Stomach smooth muscle (tissue), 2 donors: ENCODE measurements around the gene PHIP.

Experiments
- H3K27ac ChIP-seq: one replicate; pipeline ENCODE4 v1.7.0; 2013; ENCODE audit warnings: mild to moderate bottlenecking, low read length, inconsistent platforms
- H3K27me3 ChIP-seq, 2 donors: one replicate each; pipeline ENCODE4 v1.7.0; 2013; ENCODE audit warnings: low read length in 2 of 2; ENCODE audit not compliant: insufficient read depth in 2 of 2, control insufficient read depth in 1 of 2
- H3K36me3 ChIP-seq, 2 donors: one replicate each; pipeline ENCODE4 v1.7.0; 2013; ENCODE audit warnings: low read length in 2 of 2; ENCODE audit not compliant: control insufficient read depth in 2 of 2, insufficient read depth in 2 of 2
- H3K4me1 ChIP-seq: one replicate; pipeline ENCODE4 v1.7.0; 2013; ENCODE audit warnings: low read length; ENCODE audit not compliant: control insufficient read depth, insufficient read depth
- H3K4me3 ChIP-seq, 2 donors: one replicate each; pipeline ENCODE4 v1.7.0; 2013; ENCODE audit warnings: low read length in 2 of 2
- H3K9ac ChIP-seq, 2 donors: one replicate each; pipeline ENCODE4 v1.7.0; 2013; ENCODE audit warnings: low read length in 2 of 2, mild to moderate bottlenecking in 1 of 2
- H3K9me3 ChIP-seq, 2 donors: one replicate each; pipeline ENCODE4 v1.7.0; 2013; ENCODE audit warnings: low read length in 2 of 2; ENCODE audit not compliant: control insufficient read depth in 2 of 2
- donor health status: healthy.
- donor health status: Pancreatic carcinoma.

PHIP gene

GRCh38 chr6:79089552-79090404, 11.7 kb upstream of the PHIP start:
- Histone ChIP-seq H3K4me3 (no peak overlapping the region), H3K9ac (no peak overlapping the region), H3K27me3 (no peaks in the 10 kb centered on the region), H3K36me3 (no peaks in the 10 kb centered on the region), H3K4me1 (no peaks in the 10 kb centered on the region), H3K9me3 (no peaks in the 10 kb centered on the region), H3K27ac (no peak overlapping the region)

GRCh38 chr6:79084693-79085092, 6.6 kb upstream of the PHIP start:
- H3K4me3 ChIP-seq, result no peak overlapping the region
- no peak overlapping the region for H3K27ac ChIP-seq
- no peak overlapping the region for H3K9ac ChIP-seq
- peaks cover 3% of the 10 kb centered on the region for H3K4me1 ChIP-seq
- no peaks in the 10 kb centered on the region for H3K27me3 ChIP-seq
- H3K36me3 ChIP-seq, result no peaks in the 10 kb centered on the region
- H3K9me3 ChIP-seq, result no peaks in the 10 kb centered on the region

- Histone ChIP-seq H3K27me3 (no peaks in the 10 kb centered on the region), H3K9ac (no peak overlapping the region), H3K27ac (no peak overlapping the region), H3K4me1 (peaks cover 4% of the 10 kb centered on the region), H3K9me3 (no peaks in the 10 kb centered on the region), H3K4me3 (no peak overlapping the region), H3K36me3 (no peaks in the 10 kb centered on the region)
These were observed 4.2 kb upstream of the PHIP start for GRCh38 chr6:79082304-79082703.

GRCh38 chr6:79081663-79082062, 3.6 kb upstream of the PHIP start:
- Histone ChIP-seq H3K4me1 (peaks cover 4% of the 10 kb centered on the region), H3K27me3 (no peaks in the 10 kb centered on the region), H3K9ac (no peak overlapping the region), H3K27ac (no peak overlapping the region), H3K36me3 (no peaks in the 10 kb centered on the region), H3K9me3 (no peaks in the 10 kb centered on the region), H3K4me3 (no peak overlapping the region)

- H3K4me1 ChIP-seq, result peaks cover 4% of the 10 kb centered on the region
- no peak overlapping the region for H3K27ac ChIP-seq
- peak overlapping the region in 1 of 2 donors; percentile 76 for H3K9ac ChIP-seq
- no peaks in the 10 kb centered on the region for H3K36me3 ChIP-seq
- H3K9me3 ChIP-seq, result no peaks in the 10 kb centered on the region
- peak overlapping the region; percentile 90 to 98 for H3K4me3 ChIP-seq
- no peaks in the 10 kb centered on the region for H3K27me3 ChIP-seq
These were observed 1.5 kb upstream of the PHIP start for GRCh38 chr6:79079561-79080041.

DNA sequence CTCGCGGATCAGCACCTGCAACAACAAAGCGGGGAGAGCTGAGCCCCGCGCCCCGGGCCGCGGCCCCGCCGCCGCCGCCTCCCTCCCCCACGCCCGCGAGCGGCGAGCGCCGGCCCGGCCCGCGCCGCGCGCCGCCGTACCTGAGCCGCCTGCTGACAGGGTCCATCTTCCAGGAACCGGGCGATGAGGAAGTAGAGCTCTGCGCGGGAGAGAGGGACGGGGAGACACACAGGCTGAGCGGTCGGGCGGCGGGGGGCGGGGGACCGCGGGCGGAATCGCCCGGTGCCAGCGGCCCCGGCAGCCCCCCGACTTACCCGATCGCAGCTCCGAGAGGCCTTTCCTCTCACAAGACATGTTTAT, 359 bp downstream of the PHIP start:
- Histone ChIP-seq H3K4me1 (peaks cover 4% of the 10 kb centered on the region), H3K27me3 (no peaks in the 10 kb centered on the region), H3K36me3 (no peaks in the 10 kb centered on the region), H3K27ac (peak overlapping the region; percentile 89), H3K9me3 (no peaks in the 10 kb centered on the region), H3K4me3 (peak overlapping the region; percentile 90 to 98), H3K9ac (peak overlapping the region; percentile 74 to 76)

GRCh38 chr6:79076782-79077641, 1.0 kb downstream of the PHIP start:
- no peaks in the 10 kb centered on the region for H3K27me3 ChIP-seq
- no peaks in the 10 kb centered on the region for H3K9me3 ChIP-seq
- no peaks in the 10 kb centered on the region for H3K36me3 ChIP-seq
- H3K27ac ChIP-seq, result peak overlapping the region; percentile 84
- peak overlapping the region; percentile 75 to 83 for H3K9ac ChIP-seq
- H3K4me3 ChIP-seq, result peak overlapping the region; percentile 60 to 73
- H3K4me1 ChIP-seq, result peaks cover 4% of the 10 kb centered on the region

DNA sequence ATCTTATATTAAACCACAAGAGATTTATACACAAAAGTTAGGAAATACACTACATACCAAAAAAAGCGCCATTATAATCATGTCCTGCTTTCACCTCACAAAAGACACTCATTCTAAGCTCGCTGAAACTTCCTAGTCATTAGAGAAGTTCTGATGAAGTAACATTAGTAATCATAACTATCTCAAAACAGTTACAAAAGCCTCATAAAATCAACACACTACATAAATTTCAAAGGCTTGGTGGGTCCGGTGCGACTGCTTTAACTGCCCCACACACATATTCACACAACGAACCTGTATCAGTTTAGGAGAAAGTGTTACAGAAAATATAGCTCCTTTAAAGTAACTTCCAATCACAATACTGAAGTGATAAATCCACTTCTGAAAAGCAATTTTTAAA, 1.9 kb downstream of the PHIP start:
- H3K27ac ChIP-seq, result peak overlapping the region; percentile 84
- no peaks in the 10 kb centered on the region for H3K36me3 ChIP-seq
- peak overlapping the region in 1 of 2 donors; percentile 43 for H3K9ac ChIP-seq
- H3K4me3 ChIP-seq, result peak overlapping the region; percentile 60 to 73
- no peaks in the 10 kb centered on the region for H3K9me3 ChIP-seq
- H3K27me3 ChIP-seq, result no peaks in the 10 kb centered on the region
- peaks cover 4% of the 10 kb centered on the region for H3K4me1 ChIP-seq

GRCh38 chr6:79073888-79074287, 4.2 kb downstream of the PHIP start:
- H3K36me3 ChIP-seq, result no peaks in the 10 kb centered on the region
- no peak overlapping the region for H3K9ac ChIP-seq
- no peaks in the 10 kb centered on the region for H3K27me3 ChIP-seq
- H3K4me1 ChIP-seq, result no peaks in the 10 kb centered on the region
- no peaks in the 10 kb centered on the region for H3K9me3 ChIP-seq
- H3K4me3 ChIP-seq, result no peak overlapping the region
- H3K27ac ChIP-seq, result no peak overlapping the region

DNA sequence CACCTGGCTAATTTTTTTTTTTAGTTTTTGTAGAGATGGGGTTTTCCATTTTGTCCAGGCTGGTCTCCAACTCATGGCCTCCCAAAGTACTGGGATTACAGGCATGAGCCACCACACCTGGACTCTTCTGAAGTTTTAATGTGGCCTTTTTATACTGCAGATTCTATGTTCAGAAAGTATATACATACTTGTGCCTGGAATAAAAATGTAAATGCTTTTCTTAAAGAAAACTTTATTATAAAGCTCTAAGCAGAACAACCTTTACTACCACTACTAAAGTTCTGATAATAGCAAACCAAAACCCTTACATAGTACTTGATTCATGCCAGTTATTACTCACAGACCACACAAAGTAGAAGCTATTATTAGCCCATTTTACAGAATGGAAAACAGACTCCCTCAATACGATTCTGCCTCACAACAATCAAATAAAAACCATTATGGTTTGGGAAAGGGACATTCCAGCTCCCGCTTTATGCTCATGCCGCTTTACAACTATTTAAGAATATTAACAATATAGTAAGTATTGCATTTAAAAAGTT, 5.3 kb downstream of the PHIP start:
- H3K9ac ChIP-seq, result no peak overlapping the region
- no peaks in the 10 kb centered on the region for H3K36me3 ChIP-seq
- no peaks in the 10 kb centered on the region for H3K27me3 ChIP-seq
- H3K4me1 ChIP-seq, result no peaks in the 10 kb centered on the region
- H3K4me3 ChIP-seq, result no peak overlapping the region
- H3K27ac ChIP-seq, result no peak overlapping the region
- no peaks in the 10 kb centered on the region for H3K9me3 ChIP-seq
